HG03354 (cell line): ENCODE measurements around the gene SPTA1.
"Not testable (repeated sequence)": the region's sequence is repeated elsewhere in the genome, so short reads cannot be mapped to it uniquely, and the experiment has no call there.

Source experiments
- ATAC-seq: cut with Tn5 transposase; IDR thresholded peaks from one replicate; pipeline ENCODE4 v1.9.1; 2021; ENCODE audit warnings: mild to moderate bottlenecking; ENCODE audit not compliant: unreplicated experiment, poor library complexity, severe bottlenecking

The SPTA1 gene

GRCh38 chr1:158686111-158687009 is at the start of gene SPTA1:
SPTA1 (minus strand) TSS chr1:158686715; CDS start chr1:158686517, 198 bp downstream.
- ATAC-seq, result no peak

DNA sequence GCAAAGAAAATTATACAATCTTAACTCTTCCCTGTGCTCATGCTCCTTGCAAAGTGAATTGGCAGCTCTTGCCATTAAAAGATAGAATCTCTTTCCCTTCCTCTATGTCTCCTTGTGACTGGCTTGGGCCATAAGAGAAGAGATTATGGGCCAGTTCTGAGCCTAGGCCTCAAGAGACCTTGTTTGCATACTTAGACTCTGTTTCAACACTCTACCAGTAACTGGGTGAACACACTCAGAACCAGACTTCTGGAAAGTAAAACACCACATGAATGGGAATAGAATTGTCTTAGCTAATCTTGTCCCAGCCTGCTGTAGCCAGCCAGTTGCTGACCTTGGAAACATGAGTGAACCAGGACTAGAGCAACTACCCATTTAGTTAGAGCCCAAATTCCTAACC is 49.3 kb upstream of the SPTA1 start:
- no peak for ATAC-seq

GRCh38 chr1:158732524-158732923 is 46.0 kb upstream of the SPTA1 start:
- ATAC-seq, result no peak

- no peak for ATAC-seq
Observed at GRCh38 chr1:158731707-158732106, 45.2 kb upstream of the SPTA1 start.

DNA sequence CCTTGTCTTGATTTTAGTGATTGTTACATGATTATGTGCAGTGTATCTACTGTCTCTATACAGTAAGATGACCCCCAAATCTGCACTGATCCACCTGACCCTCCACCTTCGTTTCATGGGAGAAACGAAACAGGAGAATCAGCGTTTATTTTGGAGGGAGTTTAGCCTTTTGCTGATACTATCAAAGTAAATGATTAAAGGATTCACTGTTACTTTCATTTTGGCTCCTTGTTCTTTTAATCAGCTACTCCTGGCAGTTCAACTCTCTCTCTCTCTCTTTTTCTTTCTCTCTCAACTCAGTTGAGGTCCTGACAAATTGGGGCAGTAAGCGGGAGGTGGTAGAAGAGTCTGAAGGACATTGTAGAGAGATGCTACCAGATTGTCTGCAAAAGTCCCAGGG is 43.9 kb upstream of the SPTA1 start:
- ATAC-seq, result no peak

DNA sequence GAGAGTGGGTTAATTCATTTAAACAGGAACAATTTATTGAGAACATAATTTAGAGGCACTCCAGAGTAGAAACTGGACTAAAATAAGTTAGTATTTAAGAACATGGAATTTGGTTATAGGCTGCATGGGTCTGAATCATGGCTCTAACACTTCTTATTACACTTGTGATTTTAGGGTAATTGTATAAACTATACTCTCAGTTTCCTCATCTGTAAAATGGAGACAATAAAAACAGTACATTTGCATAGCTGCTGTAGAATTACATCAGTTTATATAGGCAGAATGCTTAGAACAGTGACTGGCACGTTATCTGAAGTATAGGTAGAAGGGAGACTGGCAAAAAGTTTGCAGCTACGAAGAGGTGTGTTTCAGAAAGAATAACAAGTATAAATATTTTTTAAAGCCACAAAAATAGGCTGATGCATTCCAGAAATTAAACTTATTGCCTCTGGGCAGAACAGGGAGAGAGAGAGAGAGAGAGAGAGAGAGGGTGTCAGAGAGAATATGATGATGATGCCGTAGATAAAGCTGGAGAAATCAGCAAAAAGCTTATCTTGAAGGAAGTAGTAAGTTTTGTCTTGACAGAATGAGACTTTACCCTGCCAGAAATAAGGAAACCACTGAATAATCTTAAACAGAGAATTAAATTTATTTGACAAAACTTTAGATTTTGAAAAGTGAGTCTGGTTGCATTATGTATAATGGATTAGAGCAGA is 42.2 kb upstream of the SPTA1 start:
- no peak for ATAC-seq

DNA sequence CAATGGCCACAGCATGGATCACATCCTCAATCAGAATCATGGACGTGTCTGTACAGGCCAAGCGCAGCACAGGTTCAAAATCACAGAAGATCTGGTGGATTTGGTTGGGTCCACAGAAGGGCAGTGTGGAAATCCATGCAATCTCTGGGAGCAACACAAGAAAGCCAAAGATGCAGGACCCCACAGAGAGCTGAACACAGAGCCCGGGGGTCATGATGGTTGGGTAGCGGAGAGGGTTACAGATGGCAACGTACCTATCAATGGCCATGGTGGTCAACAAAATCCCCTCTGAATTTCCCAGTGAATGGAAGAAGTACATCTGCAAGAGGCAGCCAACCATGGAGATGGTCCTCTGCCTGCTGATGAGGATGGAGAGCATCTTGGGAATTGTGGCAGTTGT is 37.9 kb upstream of the SPTA1 start:
- no peak for ATAC-seq

GRCh38 chr1:158720620-158721019 is 34.1 kb upstream of the SPTA1 start, which contains the start of gene OR6K3:
OR6K3 (minus strand) TSS chr1:158720720; CDS start chr1:158718115, 2,605 bp downstream.
- ATAC-seq, result no peak

GRCh38 chr1:158719664-158720063 is 33.1 kb upstream of the SPTA1 start:
- no peak for ATAC-seq

GRCh38 chr1:158717344-158717743 is 30.8 kb upstream of the SPTA1 start:
- no peak for ATAC-seq

DNA sequence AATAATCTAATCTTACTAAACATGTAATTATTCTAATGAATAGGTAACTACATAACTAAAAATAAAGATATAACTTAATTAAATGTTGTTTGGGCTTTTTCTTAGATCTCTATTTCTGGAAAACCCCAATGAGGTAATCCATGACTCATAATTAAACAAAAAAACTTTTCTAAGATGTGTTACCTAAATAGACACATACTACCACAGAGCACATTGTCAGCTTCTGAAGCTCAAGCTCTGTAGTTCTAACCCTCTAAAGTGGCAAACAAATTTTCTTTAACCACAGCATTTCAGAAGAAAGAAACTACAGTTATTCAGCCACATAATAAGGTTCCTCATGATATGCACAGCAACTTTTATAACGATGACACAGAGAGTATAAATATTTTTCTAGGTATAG is 29.8 kb upstream of the SPTA1 start:
- no peak for ATAC-seq

- no peak for ATAC-seq
Observed at GRCh38 chr1:158714754-158715153, 28.2 kb upstream of the SPTA1 start.

DNA sequence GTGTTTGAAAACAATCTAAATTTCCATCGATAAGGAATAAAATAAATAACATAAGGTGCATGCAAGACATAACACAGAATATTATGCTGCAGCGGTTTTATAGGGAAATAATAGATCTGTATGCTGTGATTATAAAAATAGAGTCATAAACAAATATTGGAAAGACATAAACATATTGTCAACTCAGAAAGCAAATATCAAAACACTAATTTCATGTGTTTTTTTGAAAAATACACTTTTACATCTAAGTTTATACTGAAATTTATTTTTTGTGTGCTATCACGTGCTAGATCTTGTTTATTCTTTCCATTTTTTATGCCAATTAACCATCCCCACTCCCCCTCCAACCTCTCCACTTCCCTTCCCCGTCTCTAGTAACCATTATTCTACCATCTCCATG is 24.6 kb upstream of the SPTA1 start:
- no peak for ATAC-seq

GRCh38 chr1:158706096-158706495 is 19.6 kb upstream of the SPTA1 start:
- no peak for ATAC-seq

DNA sequence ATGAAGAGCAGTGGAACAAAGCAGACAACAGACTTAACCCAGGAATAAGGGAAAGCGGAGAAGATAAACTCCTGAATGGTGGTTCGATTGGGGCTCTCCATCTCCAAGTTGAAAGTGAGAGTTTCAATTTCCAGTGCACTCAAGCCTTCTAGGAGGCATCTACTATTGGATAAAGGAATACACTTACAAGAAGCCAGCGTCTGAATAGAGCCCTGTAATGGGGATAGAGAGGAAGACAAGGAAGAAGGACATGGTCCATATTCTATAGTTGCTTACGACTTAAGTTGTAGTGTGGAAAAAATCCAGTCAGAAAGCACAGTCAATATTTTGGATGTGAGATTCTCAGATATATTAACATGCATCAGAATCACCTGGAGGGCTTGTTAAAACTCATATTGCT is 14.0 kb upstream of the SPTA1 start, which contains the start of gene OR6K2:
OR6K2 (minus strand) TSS at position 101 of the 400 bp plus-strand sequence; CDS start at position 101, 0 bp downstream.
- ATAC-seq, result no peak

DNA sequence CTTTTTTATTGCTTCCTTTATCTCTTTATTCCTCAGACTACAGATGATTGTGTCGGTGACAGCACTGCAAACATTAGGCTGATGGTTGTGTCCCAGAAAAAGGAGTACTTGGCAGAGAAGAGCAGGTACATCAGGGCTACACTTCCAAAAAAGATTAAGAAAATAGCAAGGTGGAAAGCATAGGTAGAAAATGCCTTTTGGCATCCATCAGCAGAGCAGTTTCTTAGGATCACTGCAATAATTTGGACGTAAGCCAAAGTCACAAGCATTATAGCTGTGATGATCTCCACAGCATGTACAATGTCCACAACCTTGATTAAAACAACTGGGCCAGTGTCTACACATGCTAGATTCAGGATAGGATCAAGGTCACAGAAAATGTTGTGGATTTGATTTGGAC is 8.1 kb upstream of the SPTA1 start:
- ATAC-seq, result no peak

- ATAC-seq, result no peak
Observed at GRCh38 chr1:158692356-158692755, 5.8 kb upstream of the SPTA1 start.

DNA sequence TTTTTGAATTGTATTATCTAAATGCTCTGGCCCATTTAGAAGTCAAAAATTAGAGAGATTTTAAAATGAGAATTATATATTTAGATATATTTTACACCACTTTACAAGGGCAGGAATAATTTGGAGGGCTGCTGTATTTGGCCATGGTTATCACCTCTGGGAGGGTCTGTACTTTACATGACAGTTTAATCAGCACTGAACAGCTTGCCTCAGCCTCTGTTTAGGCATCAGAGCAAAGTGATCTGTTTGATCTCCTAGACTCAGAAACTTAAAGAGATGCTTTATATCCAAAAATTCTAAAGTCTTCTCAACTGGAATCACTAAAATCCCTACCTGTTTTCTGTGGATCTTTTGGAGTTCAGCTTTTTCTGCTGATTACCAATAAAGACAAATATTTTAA is 5.4 kb upstream of the SPTA1 start:
- no peak for ATAC-seq

DNA sequence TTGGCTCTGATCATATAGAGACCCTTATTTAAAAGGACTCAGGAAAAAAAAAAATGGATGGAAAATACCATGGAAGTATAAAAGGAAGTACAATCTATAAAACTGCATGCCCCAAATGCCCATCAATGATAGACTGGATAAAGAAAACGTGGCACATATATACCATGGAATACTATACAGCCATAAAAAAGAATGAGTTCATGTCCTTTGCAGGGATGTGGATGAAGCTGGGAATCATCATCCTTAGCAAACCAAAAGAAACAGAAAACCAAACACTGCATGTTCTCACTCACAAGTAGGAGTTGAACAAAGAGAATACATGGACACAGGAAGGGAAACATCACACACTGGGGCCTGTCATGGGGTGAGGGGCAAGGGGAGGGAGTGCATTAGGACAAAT is 4.6 kb upstream of the SPTA1 start:
- ATAC-seq, result not testable (repeated sequence)

GRCh38 chr1:158689875-158690274 is 3.4 kb upstream of the SPTA1 start:
- ATAC-seq, result no peak

DNA sequence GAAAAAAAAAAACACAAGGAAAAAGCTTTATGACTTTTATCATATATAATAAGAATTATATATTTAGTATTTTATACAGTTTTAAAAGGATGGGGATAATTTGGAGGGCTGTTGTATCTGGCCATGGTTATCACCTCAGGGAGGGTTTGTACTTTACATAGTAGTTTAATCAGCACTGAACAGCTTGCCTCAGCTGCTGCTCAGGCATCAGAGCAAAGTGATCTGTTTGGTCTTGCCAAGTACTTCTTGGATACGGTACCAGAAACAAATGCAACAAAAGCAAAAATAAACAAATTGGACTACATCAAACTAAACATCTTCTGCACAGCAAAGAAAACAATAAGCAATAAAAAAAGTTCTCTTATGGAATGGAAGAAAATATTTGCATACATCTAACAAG is 2.6 kb upstream of the SPTA1 start:
- ATAC-seq, result no peak
